HepG2 (cell line): ENCODE results near the gene ARMH1. TPM values are rescaled to one million over a fixed set of nuclear protein-coding genes. Genes with fewer than 3 reads are reported as not detected.

Experiments
- ATAC-seq: fragments of 200-7000 bp; cut with Tn5 transposase; 3 replicates; pipeline ENCODE4 v1.9.1; 2020; ENCODE audit warnings: mild to moderate bottlenecking, moderate library complexity
- Bru-seq: library from RNA; stranded (reverse); fragments of 400-500 nt; gene quantifications from one replicate; lab custom pipeline; 2021; lab: Mats Ljungman, UMichigan
- BruChase-seq, 2 experiments: library from RNA; stranded (reverse); fragments of 400-500 nt; gene quantifications; one replicate each; lab custom pipeline; 2021; lab: Mats Ljungman, UMichigan
- BruUV-seq: library from RNA; stranded (reverse); fragments of 400-500 nt; replicated peaks from 2 replicates; lab custom pipeline; 2021; lab: Mats Ljungman, UMichigan
- CTCF ChIA-PET: fragments of 300-600 bp; formaldehyde crosslinking; extraction: SDS; loops from one replicate; lab custom pipeline; 2021; ENCODE audit warnings: low total read pairs, inconsistent platforms, low intra/inter-chr PET ratio; lab: Yijun Ruan, JAX
- POLR2A ChIA-PET: fragments of 350-600 bp; sonication (Branson Sonifier 250); formaldehyde crosslinking; loops from one replicate; lab custom pipeline; 2020; ENCODE audit warnings: antibody characterized with exemption, inconsistent platforms; lab: Yijun Ruan, JAX
- DNase-seq: peaks from one replicate; pipeline ENCODE4 v3.0.0-alpha.2; 2015; ENCODE audit warnings: low spot score
- FAIRE-seq: peaks from 3 replicates; lab custom pipeline; 2011; peaks lifted over from hg19 to GRCh38; lab: Jason Lieb, UNC
- H2AFZ ChIP-seq: one replicate; pipeline ENCODE4 v1.6.1; 2011; ENCODE audit warnings: low read length, inconsistent platforms
- H3K27ac ChIP-seq: fragments of 300-600 bp; 3 replicates; pipeline ENCODE4 v1.8.0; 2011; ENCODE audit warnings: mixed run types, mild to moderate bottlenecking, mixed read lengths, low read length, inconsistent platforms; ENCODE audit not compliant: insufficient read depth; ENCODE audit errors: extremely low read length
- H3K27me3 ChIP-seq, 2 experiments: fragments of 200-600 bp in 1 of 2; 2 replicates in 1 of 2; 3 replicates in 1 of 2; pipeline versions ENCODE4 v1.6.0 to v1.8.0; 2011; ENCODE audit warnings: low read length in 2 of 2, mild to moderate bottlenecking in 2 of 2, moderate library complexity in 2 of 2, inconsistent platforms in 1 of 2; ENCODE audit not compliant: insufficient read depth in 2 of 2, control insufficient read depth in 1 of 2
- H3K36me3 ChIP-seq, 2 experiments: fragments of 200-600 bp in 1 of 2; replicated peaks in 1 of 2; 2 replicates in 1 of 2; 3 replicates in 1 of 2; pipeline versions ENCODE4 v1.5.1 to v1.8.0; 2011; ENCODE audit warnings: low read length in 2 of 2, inconsistent platforms in 1 of 2; ENCODE audit not compliant: insufficient read depth in 2 of 2, control insufficient read depth in 1 of 2
- H3K4me1 ChIP-seq: 2 replicates; pipeline ENCODE4 v1.5.1; 2012; ENCODE audit warnings: low read length, inconsistent platforms; ENCODE audit not compliant: insufficient read depth
- H3K4me2 ChIP-seq: 2 replicates; pipeline ENCODE4 v1.6.0; 2011; ENCODE audit warnings: low read depth, low read length, inconsistent platforms
- H3K4me3 ChIP-seq, 3 experiments: fragments of 200-600 bp in 1 of 3; sonication (generic), shearing (Covaris generic) in 1 of 3; replicated peaks in 1 of 3; 2 replicates each; pipeline ENCODE4 v1.5.1; 2011 to 2016; ENCODE audit warnings: low read length in 3 of 3, inconsistent platforms in 2 of 3, low read depth in 2 of 3, mild to moderate bottlenecking in 2 of 3, control low read depth in 1 of 3, mixed read lengths in 1 of 3; ENCODE audit not compliant: insufficient read depth in 1 of 3
- H3K79me2 ChIP-seq: one replicate; pipeline ENCODE4 v1.6.1; 2011; ENCODE audit warnings: low read length, inconsistent platforms; ENCODE audit not compliant: insufficient read depth
- H3K9ac ChIP-seq: 2 replicates; pipeline ENCODE4 v1.6.0; 2011; ENCODE audit warnings: mild to moderate bottlenecking, low read depth, low read length, inconsistent platforms; ENCODE audit not compliant: insufficient read depth
- H3K9me3 ChIP-seq: 2 replicates; pipeline ENCODE4 v1.5.1; 2012; ENCODE audit warnings: mild to moderate bottlenecking, low read length
- H4K20me1 ChIP-seq: 2 replicates; pipeline ENCODE4 v1.6.0; 2011; ENCODE audit warnings: inconsistent platforms, mild to moderate bottlenecking, low read length, moderate library complexity; ENCODE audit not compliant: insufficient read depth
- HOXA3 ChIP-seq: sonication (generic); formaldehyde crosslinking; IDR thresholded peaks from 2 replicates; pipeline ENCODE4 v1.5.0; 2020; ENCODE audit warnings: missing genetic modification reagents
- RORA ChIP-seq: sonication (generic); formaldehyde crosslinking; IDR thresholded peaks from 2 replicates; pipeline ENCODE4 v1.5.0; 2020; ENCODE audit warnings: mild to moderate bottlenecking, missing genetic modification reagents, moderate library complexity
- ZNF264 ChIP-seq: sonication (generic); formaldehyde crosslinking; IDR thresholded peaks from 2 replicates; pipeline ENCODE4 v1.4.0; 2020; ENCODE audit warnings: missing genetic modification reagents
- ZNF616 ChIP-seq: sonication (generic); formaldehyde crosslinking; IDR thresholded peaks from 2 replicates; pipeline ENCODE4 v1.5.0; 2020; ENCODE audit warnings: low read depth, mild to moderate bottlenecking, missing genetic modification reagents
- ZNF773 ChIP-seq: sonication (generic); formaldehyde crosslinking; IDR thresholded peaks from 2 replicates; pipeline ENCODE4 v1.4.0; 2020; ENCODE audit warnings: missing genetic modification reagents, borderline replicate concordance
- WGBS: methylation state at CpG from one replicate; pipeline ENCODE4 v1.1.6; 2017; ENCODE audit warnings: low lambda C conversion rate; 5-methylcytosine and 5-hydroxymethylcytosine counted together
- in situ Hi-C: cut with HindIII; loops from 2 replicates; pipeline ENCODE4 v1.10.0; 2017; ENCODE audit warnings: low pct_unique_long_range_greater_than_20kb; ENCODE audit not compliant: extremely low pct_ligation_motif_present
- intact Hi-C: fragments of 100-400 bp; cut with micrococcal nuclease; formaldehyde crosslinking; loops from one replicate; pipeline ENCODE4 v1.10.0; 2022; ENCODE audit not compliant: unreplicated experiment
- long read RNA-seq, 2 experiments: library from RNA in 1 of 2; library from polyadenylated mRNA in 1 of 2; stranded (forward) in 1 of 2; unstranded in 1 of 2; transcript quantifications; one replicate each; pipeline ENCODE4 v2.0.0, GENCODE V29; 2019 to 2022
- polyA minus RNA-seq, 3 experiments: library from RNA; depleted of rRNA, polyadenylated mRNA; stranded (reverse); fragments of >200 nt; gene quantifications; 2 replicates each; pipeline ENCODE4 v1.2.3, GENCODE V29; 2011; ENCODE audit warnings: low replicate concordance in 1 of 3
- polyA plus RNA-seq, 8 experiments: library from polyadenylated mRNA; depleted of rRNA in 3 of 8; stranded (reverse) in 7 of 8; unstranded in 1 of 8; fragments of >200 nt; fragmentation: Illumina TruSeq in 4 of 8; extraction: Trizol in 4 of 8; gene quantifications; 2 replicates each; pipeline versions ENCODE4 v1.2.1 to v1.2.3, GENCODE V29; 2011 to 2016; ENCODE audit warnings: low read depth in 4 of 8, missing spikeins in 1 of 8, mixed read lengths in 1 of 8; ENCODE audit not compliant: insufficient read depth in 1 of 8
- total RNA-seq, 5 experiments: library from RNA; depleted of rRNA; stranded (reverse); fragments of >200 nt; fragmentation: Illumina TruSeq; extraction: Trizol; gene quantifications; 2 replicates each; pipeline ENCODE4 v1.2.3, GENCODE V29; 2016; ENCODE audit warnings: low read depth in 1 of 5
- TF ChIP-seq, protein P1 (sequence below): sonication (generic); formaldehyde crosslinking; IDR thresholded peaks from 2 replicates; pipeline ENCODE4 v1.4.0; 2020; ENCODE audit warnings: missing genetic modification reagents
- TF ChIP-seq, protein P2 (sequence below), 2 experiments: sonication (generic) in 1 of 2; formaldehyde crosslinking in 1 of 2; IDR thresholded peaks; 2 replicates each; pipeline versions ENCODE4 v1.5.1 to v1.6.1; 2011 to 2020; ENCODE audit warnings: borderline replicate concordance in 1 of 2, low read depth in 1 of 2, low read length in 1 of 2, mild to moderate bottlenecking in 1 of 2, missing genetic modification reagents in 1 of 2, moderate library complexity in 1 of 2

Gene ARMH1
- total RNA-seq (2016; rRNA removed; fragmentation: Illumina TruSeq; extraction: Trizol) (not detected in 2 replicates), polyA plus RNA-seq (2011; rRNA removed) (0.69 and 1.1 TPM in 2 replicates), polyA minus RNA-seq (2011; rRNA and poly(A)+ RNA removed; ENCODE audit: low replicate concordance) (2.2 TPM in 1 of 2 replicates, not detected in the other), Bru-seq, nascent RNA (percentile 30 among the genes with signal in this experiment), BruChase-seq, experiment 1, labeled RNA remaining after a 6-hour chase (percentile 24 among the genes with signal in this experiment), BruChase-seq, experiment 2, labeled RNA remaining after a 2-hour chase (percentile 23 among the genes with signal in this experiment)
- not detected in 2 replicates for total RNA-seq (2016; cell fraction: cytosol; rRNA removed; fragmentation: Illumina TruSeq; extraction: Trizol; ENCODE audit: low read depth)
- 0.35 TPM in 1 of 2 replicates, not detected in the other for total RNA-seq (2016; cell fraction: insoluble cytoplasmic fraction; rRNA removed; fragmentation: Illumina TruSeq; extraction: Trizol)
- total RNA-seq (2016; cell fraction: membrane; rRNA removed; fragmentation: Illumina TruSeq; extraction: Trizol) = not detected in 2 replicates
- not detected in 2 replicates for total RNA-seq (2016; cell fraction: nucleus; rRNA removed; fragmentation: Illumina TruSeq; extraction: Trizol)
- polyA plus RNA-seq (2011; cell fraction: cytosol; rRNA removed) = 0.37 and 0.52 TPM in 2 replicates
- 5.8 and 7.5 TPM in 2 replicates for polyA plus RNA-seq (2011; cell fraction: nucleus; rRNA removed)
- polyA plus RNA-seq (2012) = 0.35 and 1.7 TPM in 2 replicates
- polyA plus RNA-seq (2016; cell fraction: cytosol; fragmentation: Illumina TruSeq; extraction: Trizol; ENCODE audit: low read depth) = not detected in 2 replicates
- not detected in 2 replicates for polyA plus RNA-seq (2016; cell fraction: insoluble cytoplasmic fraction; fragmentation: Illumina TruSeq; extraction: Trizol; ENCODE audit: low read depth)
- polyA plus RNA-seq (2016; cell fraction: membrane; fragmentation: Illumina TruSeq; extraction: Trizol; ENCODE audit: low read depth) = not detected in 2 replicates
- polyA plus RNA-seq (2016; cell fraction: nucleus; fragmentation: Illumina TruSeq; extraction: Trizol; ENCODE audit: insufficient read depth, low read depth) = not detected in 2 replicates
- not detected in 2 replicates for polyA minus RNA-seq (2011; cell fraction: cytosol; rRNA and poly(A)+ RNA removed)
- 1.7 TPM in 1 of 2 replicates, not detected in the other for polyA minus RNA-seq (2011; cell fraction: nucleus; rRNA and poly(A)+ RNA removed)
- long read RNA-seq, experiment 1 = 0 reads
- long read RNA-seq, experiment 2 = 0 reads

GRCh38 chr1:44674113-44675000 is at the start of gene ARMH1, which contains the start of gene TMEM53:
Gene ARMH1 (plus strand): TSS chr1:44674714. CDS start chr1:44689698, 14,984 bp downstream.
Gene TMEM53 (minus strand): TSS chr1:44674481. CDS start chr1:44674391, 90 bp downstream.
- peak; percentile 93 for ATAC-seq
- TF ChIP-seq, protein P1, sequence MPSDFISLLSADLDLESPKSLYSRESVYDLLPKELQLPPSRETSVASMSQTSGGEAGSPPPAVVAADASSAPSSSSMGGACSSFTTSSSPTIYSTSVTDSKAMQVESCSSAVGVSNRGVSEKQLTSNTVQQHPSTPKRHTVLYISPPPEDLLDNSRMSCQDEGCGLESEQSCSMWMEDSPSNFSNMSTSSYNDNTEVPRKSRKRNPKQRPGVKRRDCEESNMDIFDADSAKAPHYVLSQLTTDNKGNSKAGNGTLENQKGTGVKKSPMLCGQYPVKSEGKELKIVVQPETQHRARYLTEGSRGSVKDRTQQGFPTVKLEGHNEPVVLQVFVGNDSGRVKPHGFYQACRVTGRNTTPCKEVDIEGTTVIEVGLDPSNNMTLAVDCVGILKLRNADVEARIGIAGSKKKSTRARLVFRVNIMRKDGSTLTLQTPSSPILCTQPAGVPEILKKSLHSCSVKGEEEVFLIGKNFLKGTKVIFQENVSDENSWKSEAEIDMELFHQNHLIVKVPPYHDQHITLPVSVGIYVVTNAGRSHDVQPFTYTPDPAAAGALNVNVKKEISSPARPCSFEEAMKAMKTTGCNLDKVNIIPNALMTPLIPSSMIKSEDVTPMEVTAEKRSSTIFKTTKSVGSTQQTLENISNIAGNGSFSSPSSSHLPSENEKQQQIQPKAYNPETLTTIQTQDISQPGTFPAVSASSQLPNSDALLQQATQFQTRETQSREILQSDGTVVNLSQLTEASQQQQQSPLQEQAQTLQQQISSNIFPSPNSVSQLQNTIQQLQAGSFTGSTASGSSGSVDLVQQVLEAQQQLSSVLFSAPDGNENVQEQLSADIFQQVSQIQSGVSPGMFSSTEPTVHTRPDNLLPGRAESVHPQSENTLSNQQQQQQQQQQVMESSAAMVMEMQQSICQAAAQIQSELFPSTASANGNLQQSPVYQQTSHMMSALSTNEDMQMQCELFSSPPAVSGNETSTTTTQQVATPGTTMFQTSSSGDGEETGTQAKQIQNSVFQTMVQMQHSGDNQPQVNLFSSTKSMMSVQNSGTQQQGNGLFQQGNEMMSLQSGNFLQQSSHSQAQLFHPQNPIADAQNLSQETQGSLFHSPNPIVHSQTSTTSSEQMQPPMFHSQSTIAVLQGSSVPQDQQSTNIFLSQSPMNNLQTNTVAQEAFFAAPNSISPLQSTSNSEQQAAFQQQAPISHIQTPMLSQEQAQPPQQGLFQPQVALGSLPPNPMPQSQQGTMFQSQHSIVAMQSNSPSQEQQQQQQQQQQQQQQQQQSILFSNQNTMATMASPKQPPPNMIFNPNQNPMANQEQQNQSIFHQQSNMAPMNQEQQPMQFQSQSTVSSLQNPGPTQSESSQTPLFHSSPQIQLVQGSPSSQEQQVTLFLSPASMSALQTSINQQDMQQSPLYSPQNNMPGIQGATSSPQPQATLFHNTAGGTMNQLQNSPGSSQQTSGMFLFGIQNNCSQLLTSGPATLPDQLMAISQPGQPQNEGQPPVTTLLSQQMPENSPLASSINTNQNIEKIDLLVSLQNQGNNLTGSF (CRISPR knock-in tag) = no peak
- peak; percentile 49; the same call in 1 of the 2 replicates for TF ChIP-seq HOXA3
- TF ChIP-seq, protein P2, sequence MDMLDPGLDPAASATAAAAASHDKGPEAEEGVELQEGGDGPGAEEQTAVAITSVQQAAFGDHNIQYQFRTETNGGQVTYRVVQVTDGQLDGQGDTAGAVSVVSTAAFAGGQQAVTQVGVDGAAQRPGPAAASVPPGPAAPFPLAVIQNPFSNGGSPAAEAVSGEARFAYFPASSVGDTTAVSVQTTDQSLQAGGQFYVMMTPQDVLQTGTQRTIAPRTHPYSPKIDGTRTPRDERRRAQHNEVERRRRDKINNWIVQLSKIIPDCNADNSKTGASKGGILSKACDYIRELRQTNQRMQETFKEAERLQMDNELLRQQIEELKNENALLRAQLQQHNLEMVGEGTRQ (IDR thresholded peaks at IDR 0.05; ENCODE audit: low read depth, low read length) = no peak
- TF ChIP-seq, protein P2 (CRISPR knock-in tag; IDR thresholded peaks at IDR 0.05; ENCODE audit: borderline replicate concordance) = no peak
- no peak for TF ChIP-seq ZNF773
- no peak for TF ChIP-seq RORA (CRISPR knock-in tag)
- peak; percentile 47; the same call in 1 of the 2 replicates for TF ChIP-seq ZNF616 (CRISPR knock-in tag)
- no peak for TF ChIP-seq ZNF264 (CRISPR knock-in tag)

More at GRCh38 chr1:44674113-44675000, at the start of gene ARMH1, which contains the start of gene TMEM53:
- Histone ChIP-seq H3K27me3 (no peaks in the 10 kb centered on the region), H3K4me3 (peak within 1 kb of the TSS; percentile 64 to 76 (median 67)), H3K79me2 (peaks cover 3% of the 10 kb centered on the region), H3K9me3 (no peaks in the 10 kb centered on the region), H3K36me3 (0 out of 5 replicates have a peak, but pooled peaks cover 0 to under 1% of the 10 kb centered on the region in 2 experiments), H4K20me1 (no peaks in the 10 kb centered on the region), H3K9ac (peak within 1 kb of the TSS; percentile 87), H3K4me2 (peak within 1 kb of the TSS; percentile 95), H3K4me1 (peaks cover 65% of the 10 kb centered on the region), H3K27ac (peak within 1 kb of the TSS; percentile 93), H2AFZ (no peak within 1 kb of the TSS)
- 2% methylated on average over 24 of the region's 56 CpGs for WGBS
- in situ Hi-C loops = no loop called here
- BruUV-seq = no TSS peak
- DNase-seq (peak; percentile 98), FAIRE-seq (peak; percentile 95)
- intact Hi-C loops = loop anchor here (1.0 kb wide), 1 partner anchor 19 kb away; no protein-coding TSS in a partner anchor
- ChIA-PET POLR2A (interaction anchor here (0.6 to 3.5 kb wide), 24 partner anchors 9 to 473 kb away, joined by 3 to 34 read pairs (median 5); partner anchors contain the start of genes RNU5D-1 and RPS8), CTCF (no interaction called here)
